GM21717 (cell line): Measurements from ENCODE around the gene IFNA7.
A peak's percentile ranks its signal among the peaks of the same experiment; 100 is the strongest.
"Not testable (repeated sequence)": the region's sequence is repeated elsewhere in the genome, so short reads cannot be mapped to it uniquely, and the experiment has no call there.

Experiments
- ATAC-seq: cut with Tn5 transposase; IDR thresholded peaks from one replicate; pipeline ENCODE4 v1.9.1; 2021; ENCODE audit warnings: mild to moderate bottlenecking, moderate library complexity; ENCODE audit not compliant: unreplicated experiment

Gene IFNA7

DNA sequence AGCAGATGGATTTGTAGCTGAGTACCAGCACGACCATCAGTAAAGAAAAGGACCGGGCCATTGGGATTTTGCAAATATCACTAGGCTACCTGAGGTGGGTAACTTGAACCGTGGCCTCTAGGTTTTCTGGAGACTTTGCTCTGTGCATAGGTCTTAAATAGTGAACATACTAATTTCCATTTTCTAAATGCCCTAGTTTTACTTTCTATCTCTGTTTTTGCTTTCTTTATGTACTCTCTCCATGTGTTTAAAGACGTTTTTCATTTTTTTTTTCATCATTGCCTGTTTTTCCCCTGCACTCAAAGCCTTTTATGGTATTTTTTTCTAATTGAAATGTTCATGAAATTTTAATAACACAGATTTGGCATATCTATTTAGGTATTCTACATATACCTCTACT, at the start of gene IFNA7:
TSS of gene IFNA7 (minus strand) at position 101 of the 400 bp plus-strand sequence. CDS start at position 61, 40 bp downstream.
- ATAC-seq: not testable (repeated sequence)

- no peak for ATAC-seq
Measured at GRCh38 chr9:21251638-21252037, 49.6 kb upstream of the IFNA7 start.

DNA sequence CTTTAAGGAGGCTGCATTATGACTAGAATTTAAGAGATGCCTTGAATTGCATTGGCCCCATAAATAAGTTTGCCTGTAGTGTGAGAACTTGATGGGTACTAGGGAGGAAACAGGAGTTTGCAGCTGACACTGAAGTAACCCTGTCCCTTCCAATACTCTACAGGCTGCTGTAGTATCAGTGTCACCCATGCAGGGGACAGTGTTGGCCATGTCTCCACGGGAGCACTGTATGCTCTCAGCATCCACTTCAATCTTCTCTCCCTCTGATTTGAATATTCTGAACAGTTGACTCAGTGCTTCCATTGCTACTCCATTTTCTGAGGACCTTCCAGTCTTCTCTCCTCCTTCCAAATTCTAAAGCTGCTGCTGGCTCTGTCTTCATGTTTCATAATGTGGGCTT, 49.2 kb upstream of the IFNA7 start:
- ATAC-seq: no peak

DNA sequence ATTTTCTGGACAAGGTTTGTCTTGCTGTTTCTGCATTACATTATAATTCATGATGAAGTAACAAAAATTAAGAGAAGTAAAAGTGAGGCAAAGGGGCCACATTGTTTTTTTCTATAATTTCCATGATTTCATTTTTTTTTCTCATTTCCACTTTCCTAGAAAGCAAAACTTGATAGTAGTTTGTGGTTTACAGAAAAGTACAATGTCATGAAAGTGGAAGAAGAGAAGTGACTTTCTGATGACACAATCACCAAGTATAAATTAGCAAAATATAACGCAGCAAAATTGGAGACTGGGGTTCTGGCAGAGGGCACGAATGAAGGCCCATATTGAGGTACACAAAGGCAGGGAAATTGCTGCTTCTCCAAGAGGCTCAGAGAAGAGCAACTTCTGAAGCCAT, 42.8 kb upstream of the IFNA7 start:
- ATAC-seq: peak; percentile 58

GRCh38 chr9:21239911-21240310, 37.9 kb upstream of the IFNA7 start, which contains the start of gene IFNA14:
TSS of gene IFNA14 (minus strand) at chr9:21240005. CDS start at chr9:21239935, 70 bp downstream.
- peak; percentile 52 for ATAC-seq

GRCh38 chr9:21236360-21236714, 34.3 kb upstream of the IFNA7 start:
- ATAC-seq: not testable (repeated sequence)

- peak; percentile 66 for ATAC-seq
Measured at GRCh38 chr9:21235468-21236359, 33.7 kb upstream of the IFNA7 start.

DNA sequence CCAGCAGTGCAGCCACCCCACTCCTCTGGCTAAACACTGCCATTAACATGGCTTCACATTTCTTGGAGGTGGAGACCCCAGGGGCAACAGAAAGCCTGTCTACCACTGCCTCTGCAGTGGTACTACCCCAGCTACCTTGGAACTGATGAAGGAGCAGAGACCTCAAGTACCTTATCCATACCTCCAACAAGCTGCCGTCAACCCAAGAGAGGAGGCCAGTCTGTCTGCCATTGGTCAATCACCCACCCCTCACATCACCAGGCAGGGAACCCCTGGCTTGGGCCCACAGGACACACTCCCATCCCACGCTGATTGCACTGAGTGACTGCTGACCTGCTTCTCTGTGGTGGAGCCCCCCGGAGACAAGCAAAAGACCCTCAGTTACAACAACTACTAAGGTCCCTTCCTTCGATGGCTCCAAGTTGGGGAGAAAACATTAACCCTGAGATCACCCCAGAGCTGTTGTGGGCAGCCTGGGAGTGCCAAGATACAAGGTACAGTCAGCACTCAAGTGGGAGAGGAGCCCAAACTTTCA, 32.2 kb upstream of the IFNA7 start:
- ATAC-seq: no peak

DNA sequence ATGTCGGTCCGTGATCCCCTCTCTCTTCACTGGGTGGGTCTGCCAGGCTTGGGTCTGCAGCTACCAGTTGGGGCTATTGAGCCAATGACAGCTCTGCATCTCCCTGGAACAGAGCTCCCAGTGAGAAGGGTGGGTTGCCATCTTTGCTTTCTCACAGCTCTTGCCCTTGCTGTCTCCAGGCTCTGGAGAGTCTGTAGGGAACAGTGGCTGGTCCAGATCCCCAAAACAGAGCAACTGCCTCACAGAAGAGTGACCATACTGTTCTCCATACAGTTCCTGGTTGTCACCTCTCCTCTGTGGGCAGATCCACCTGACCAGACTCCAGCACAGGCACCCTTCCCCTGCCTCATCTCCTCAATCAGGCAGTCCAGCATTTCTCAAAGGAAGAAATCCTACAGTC, 31.3 kb upstream of the IFNA7 start:
- no peak for ATAC-seq

DNA sequence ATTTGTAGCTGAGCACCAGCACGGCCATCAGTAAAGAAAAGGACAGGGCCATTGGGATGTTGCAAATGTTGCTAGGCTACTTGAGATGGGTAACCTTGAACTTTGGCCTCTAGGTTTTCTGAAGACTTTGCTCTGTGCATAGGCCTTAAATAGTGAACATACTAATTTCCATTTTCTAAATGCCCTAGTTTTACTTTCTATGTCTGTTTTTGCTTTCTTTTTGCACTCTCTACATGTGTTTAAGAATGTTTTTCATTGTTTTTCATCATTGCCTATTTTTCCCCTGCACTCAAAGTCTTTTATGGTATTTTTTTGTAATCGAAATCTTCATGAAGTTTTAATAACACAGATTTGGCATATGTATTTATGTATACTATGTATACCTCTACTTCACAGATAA, 26.1 kb upstream of the IFNA7 start, which contains the start of gene IFNA17:
TSS of gene IFNA17 (minus strand) at position 101 of the 400 bp plus-strand sequence. CDS start at position 52, 49 bp downstream.
- ATAC-seq: no peak

- not testable (repeated sequence) for ATAC-seq
Measured at GRCh38 chr9:21217211-21217610, 15.2 kb upstream of the IFNA7 start, which contains the start of gene IFNA16. TSS of gene IFNA16 (minus strand) at chr9:21217311. CDS start at chr9:21217305, 6 bp downstream.

DNA sequence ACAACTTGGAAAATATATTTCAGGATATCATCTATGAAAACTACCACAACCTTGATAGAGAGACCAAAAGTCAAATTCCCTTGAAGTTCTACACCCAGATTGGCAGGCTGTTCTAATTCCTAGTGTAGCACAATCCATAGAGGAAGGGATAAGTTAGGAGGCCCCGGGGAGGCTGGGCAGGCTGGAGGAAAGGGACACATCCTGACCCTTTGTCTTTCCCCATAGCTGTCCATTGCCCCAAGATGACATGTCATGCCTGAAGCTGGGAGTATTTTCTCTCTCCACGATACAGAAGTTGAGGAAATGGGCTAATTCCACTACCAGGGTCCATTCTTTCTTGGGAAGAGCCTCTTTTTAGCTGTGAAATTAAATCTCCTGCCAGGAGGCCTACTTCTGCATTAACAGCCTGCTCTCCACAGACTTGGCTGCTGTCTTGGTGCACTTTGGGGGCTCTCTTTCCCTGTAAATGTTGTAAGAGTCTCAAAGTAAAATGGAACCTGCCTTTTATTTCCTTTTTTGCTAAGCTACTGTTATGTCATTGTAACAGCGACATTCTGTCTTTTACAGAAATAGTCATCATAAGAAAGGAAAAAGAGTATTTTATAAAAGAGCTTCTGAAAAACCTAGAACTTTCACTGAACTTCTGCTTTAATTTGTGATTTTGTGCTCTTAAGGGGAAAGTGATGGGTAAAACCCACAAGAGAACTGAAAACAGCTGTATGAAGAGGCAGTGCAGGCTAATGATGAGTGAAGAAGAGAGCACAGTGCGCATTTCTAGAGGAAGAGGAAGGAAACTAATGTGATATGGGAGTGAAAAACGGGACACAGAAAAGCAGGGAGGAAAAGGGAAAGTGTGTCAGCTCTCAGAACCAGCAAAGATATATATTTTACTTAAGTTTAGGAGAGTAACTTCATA, 11.7 kb upstream of the IFNA7 start:
- peak; percentile 85 for ATAC-seq

DNA sequence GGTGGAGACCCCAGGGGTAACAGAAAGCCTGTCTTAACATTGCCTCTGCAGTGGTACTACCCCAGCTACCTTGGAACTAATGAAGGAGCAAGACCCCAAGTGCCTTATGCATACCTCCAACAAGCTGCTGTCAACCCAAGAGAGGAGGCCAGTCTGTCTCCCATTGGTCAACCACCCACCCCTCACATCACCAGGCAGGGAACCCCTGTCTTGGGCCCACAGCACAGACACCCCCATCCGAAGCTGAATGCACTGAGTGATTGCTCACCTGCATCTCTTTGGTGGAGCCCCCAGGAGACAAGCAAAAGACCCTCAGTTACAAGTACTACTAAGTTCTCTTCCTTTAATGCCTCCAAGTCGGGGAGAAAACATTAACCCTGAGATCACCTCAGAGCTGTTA, 10.2 kb upstream of the IFNA7 start:
- ATAC-seq: not testable (repeated sequence)

DNA sequence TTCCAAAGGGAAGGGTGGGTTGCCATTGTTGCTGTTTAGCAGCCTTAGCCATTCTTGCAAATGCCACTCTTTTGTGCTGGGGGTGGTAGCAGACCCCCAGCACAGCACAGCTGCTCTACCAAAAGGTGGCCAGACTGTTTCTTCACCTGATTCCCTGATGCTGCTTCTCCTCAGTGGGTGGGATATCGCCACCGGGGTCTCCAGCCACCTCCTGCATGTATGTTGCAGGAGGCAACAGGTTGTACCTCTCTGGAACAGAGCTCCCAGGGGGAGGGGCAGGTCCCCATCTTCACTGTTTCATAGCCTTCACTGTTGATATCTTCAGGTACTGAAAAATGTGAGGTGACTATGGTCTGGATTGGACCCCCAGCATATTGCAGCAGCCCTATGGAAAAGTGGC, 8.8 kb upstream of the IFNA7 start:
- ATAC-seq: not testable (repeated sequence)

DNA sequence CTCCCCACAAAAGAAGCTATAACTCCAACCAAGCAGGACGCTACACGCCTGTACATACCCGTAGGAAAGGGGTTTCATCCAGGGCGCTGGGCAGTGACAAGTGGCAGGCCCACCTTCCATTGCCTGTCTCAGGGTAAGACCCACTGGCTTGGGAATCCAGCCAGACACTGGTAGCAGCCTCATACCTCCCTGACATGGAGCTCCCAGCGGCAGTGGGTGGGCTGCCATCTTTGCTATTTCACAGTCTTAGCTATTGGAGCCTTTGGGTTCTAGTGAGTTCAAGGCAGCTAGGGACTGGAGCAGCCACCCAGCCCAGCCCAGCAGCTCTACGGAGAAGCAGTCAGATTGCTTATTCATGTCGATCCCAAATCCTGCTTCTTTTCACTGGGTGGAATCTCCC, 8.3 kb upstream of the IFNA7 start:
- ATAC-seq: no peak

DNA sequence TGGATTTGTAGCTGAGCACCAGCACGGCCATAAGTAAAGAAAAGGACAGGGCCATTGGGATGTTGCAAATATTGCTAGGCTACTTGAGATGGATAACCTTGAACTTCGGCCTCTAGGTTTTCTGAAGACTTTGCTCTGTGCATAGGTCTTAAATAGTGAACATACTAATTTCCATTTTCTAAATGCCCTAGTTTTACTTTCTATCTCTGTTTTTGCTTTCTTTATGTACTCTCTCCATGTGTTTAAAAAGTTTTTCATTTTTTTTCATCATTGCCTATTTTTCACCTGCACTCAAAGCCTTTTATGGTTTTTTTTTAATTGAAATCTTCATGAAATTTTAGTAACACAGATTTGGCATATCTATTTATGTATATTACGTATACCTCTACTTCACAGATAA, 5.0 kb upstream of the IFNA7 start, which contains the start of gene IFNA10:
TSS of gene IFNA10 (minus strand) at position 101 of the 400 bp plus-strand sequence. CDS start at position 55, 46 bp downstream.
- ATAC-seq: not testable (repeated sequence)

- no peak for ATAC-seq
Measured at GRCh38 chr9:21205204-21205603, 3.2 kb upstream of the IFNA7 start.

- peak; percentile 94 for ATAC-seq
Measured at GRCh38 chr9:21194867-21195776, 6.9 kb downstream of the IFNA7 start.

DNA sequence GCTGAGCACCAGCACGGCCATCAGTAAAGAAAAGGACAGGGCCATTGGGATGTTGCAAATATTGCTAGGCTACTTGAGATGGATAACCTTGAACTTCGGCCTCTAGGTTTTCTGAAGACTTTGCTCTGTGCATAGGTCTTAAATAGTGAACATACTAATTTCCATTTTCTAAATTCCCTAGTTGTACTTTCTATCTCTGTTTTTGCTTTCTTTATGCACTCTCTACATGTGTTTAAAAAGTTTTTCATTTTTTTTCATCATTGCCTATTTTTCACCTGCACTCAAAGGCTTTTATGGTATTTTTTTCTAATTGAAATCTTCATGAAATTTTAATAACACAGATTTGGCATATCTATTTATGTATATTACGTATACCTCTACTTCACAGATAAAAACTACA, 14.5 kb downstream of the IFNA7 start, which contains the start of gene IFNA4:
TSS of gene IFNA4 (minus strand) at position 101 of the 400 bp plus-strand sequence. CDS start at position 45, 56 bp downstream.
- ATAC-seq: not testable (repeated sequence)
